Activated CD4-positive, alpha-beta T cell treated with anti-CD3 and anti-CD28 coated beads for 36 hours (primary cell): ENCODE results near the gene NTNG1. TPM values are rescaled to one million over a fixed set of nuclear protein-coding genes. Genes with fewer than 3 reads are reported as not detected.
A peak's percentile ranks its signal among the peaks of the same experiment; 100 is the strongest.

Source experiments
- ATAC-seq: fragments of 200-7000 bp; cut with Tn5 transposase; one replicate; pipeline ENCODE4 v1.10.0; 2021; ENCODE audit warnings: mild to moderate bottlenecking, moderate library complexity
- CTCF ChIA-PET: fragments of 350-600 bp; sonication (Branson Sonifier 250); formaldehyde crosslinking; loops from one replicate; lab custom pipeline; 2021; ENCODE audit warnings: antibody characterized with exemption; lab: Charles Lee
- POLR2A ChIA-PET: fragments of 350-600 bp; sonication (Branson Sonifier 250); formaldehyde crosslinking; loops from one replicate; lab custom pipeline; 2021; ENCODE audit warnings: antibody characterized with exemption, inconsistent platforms; lab: Charles Lee
- DNase-seq: peaks from one replicate; pipeline ENCODE4 v3.0.0-alpha.2; 2020
- H3K27ac Mint-ChIP-seq: one replicate; pipeline ENCODE4 v1.8.0; 2021; ENCODE audit warnings: mixed read lengths
- H3K27me3 Mint-ChIP-seq: one replicate; pipeline ENCODE4 v1.8.0; 2021; ENCODE audit warnings: mixed read lengths
- H3K36me3 Mint-ChIP-seq: one replicate; pipeline ENCODE4 v1.8.0; 2021; ENCODE audit warnings: low read depth, mixed read lengths
- H3K4me1 Mint-ChIP-seq: one replicate; pipeline ENCODE4 v1.8.0; 2021; ENCODE audit warnings: mixed read lengths
- H3K4me3 Mint-ChIP-seq: one replicate; pipeline ENCODE4 v1.8.0; 2021; ENCODE audit warnings: mild to moderate bottlenecking, moderate library complexity, mixed read lengths
- H3K9me3 Mint-ChIP-seq: one replicate; pipeline ENCODE4 v1.8.0; 2021; ENCODE audit warnings: low read depth, mixed read lengths
- intact Hi-C, 2 experiments: fragments of 100-400 bp; cut with DNase I in 1 of 2; cut with micrococcal nuclease in 1 of 2; formaldehyde crosslinking; loops; one replicate each; pipeline versions ENCODE4 v1.14.2 to v1.15.1; 2022 to 2024; cut with DNase I, micrococcal nuclease
- total RNA-seq, 2 experiments: library from RNA; stranded (reverse); gene quantifications; one replicate each; pipeline ENCODE4 v1.2.3, GENCODE V29; 2021

NTNG1 gene
- total RNA-seq, 2 experiments from 2014 or later = 0.28 TPM; not detected in 1

- intact Hi-C loops = no loop called here
- CTCF ChIA-PET = no interaction called here
- no peak overlapping the region for H3K4me3 Mint-ChIP-seq
- H3K27ac Mint-ChIP-seq = no peak overlapping the region
- H3K27me3 Mint-ChIP-seq = peaks cover 2% of the 10 kb centered on the region
- ATAC-seq (no peak), DNase-seq (no peak)
- H3K9me3 Mint-ChIP-seq = no peaks in the 10 kb centered on the region
- H3K4me1 Mint-ChIP-seq = no peaks in the 10 kb centered on the region
- no peaks in the 10 kb centered on the region for H3K36me3 Mint-ChIP-seq
- POLR2A ChIA-PET = no interaction called here
Measured at GRCh38 chr1:107413951-107414350, 273.1 kb downstream of the NTNG1 start.

DNA sequence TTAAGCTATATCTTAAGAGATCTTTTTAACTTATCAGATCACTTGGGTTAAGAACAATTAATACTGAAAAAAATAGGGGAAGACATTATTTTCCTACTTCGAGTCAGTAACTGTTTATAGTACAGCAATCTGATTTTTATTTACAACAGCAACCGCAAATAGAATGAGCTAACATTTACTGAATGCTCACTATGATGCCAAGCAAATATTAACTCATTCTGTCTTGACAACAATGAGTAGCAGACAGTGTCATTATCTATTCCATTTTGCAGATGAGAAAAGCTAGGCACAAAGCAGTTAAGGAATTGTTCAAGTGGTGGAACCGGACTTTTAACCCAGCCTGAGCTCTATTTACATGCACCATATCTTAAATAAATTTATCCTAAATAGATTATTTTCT, 273.7 kb downstream of the NTNG1 start:
- intact Hi-C loops = no loop called here
- H3K4me3 Mint-ChIP-seq = no peak overlapping the region
- CTCF ChIA-PET = no interaction called here
- H3K36me3 Mint-ChIP-seq = no peaks in the 10 kb centered on the region
- H3K27me3 Mint-ChIP-seq = peaks cover 2% of the 10 kb centered on the region
- POLR2A ChIA-PET = no interaction called here
- H3K27ac Mint-ChIP-seq = no peak overlapping the region
- no peak for DNase-seq
- H3K4me1 Mint-ChIP-seq = no peaks in the 10 kb centered on the region
- ATAC-seq = no peak
- no peaks in the 10 kb centered on the region for H3K9me3 Mint-ChIP-seq

DNA sequence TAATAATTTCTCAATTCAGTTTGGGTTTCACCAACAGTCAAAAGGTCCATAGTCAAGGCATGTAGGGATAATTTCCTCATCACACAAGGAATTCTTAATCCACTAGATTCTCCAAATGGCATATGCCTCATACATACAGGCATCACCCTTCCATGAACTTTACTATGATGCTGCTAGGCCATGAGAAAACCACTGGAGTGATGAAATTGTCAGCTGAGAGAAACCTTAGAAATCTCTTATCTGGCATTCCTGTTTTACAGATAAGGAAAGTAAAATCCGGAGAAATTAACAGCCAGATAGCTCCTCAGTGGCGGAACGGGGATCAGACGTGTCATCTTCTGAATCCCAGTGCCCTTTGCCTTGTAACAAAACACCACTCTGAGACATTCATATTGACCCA, 274.4 kb downstream of the NTNG1 start:
- ChIA-PET CTCF (no interaction called here), POLR2A (no interaction called here)
- peaks cover 2% of the 10 kb centered on the region for H3K27me3 Mint-ChIP-seq
- ATAC-seq (no peak), DNase-seq (no peak)
- H3K9me3 Mint-ChIP-seq = no peaks in the 10 kb centered on the region
- H3K27ac Mint-ChIP-seq = no peak overlapping the region
- H3K4me3 Mint-ChIP-seq = no peak overlapping the region
- intact Hi-C loops = no loop called here
- no peaks in the 10 kb centered on the region for H3K4me1 Mint-ChIP-seq
- H3K36me3 Mint-ChIP-seq = no peaks in the 10 kb centered on the region

DNA sequence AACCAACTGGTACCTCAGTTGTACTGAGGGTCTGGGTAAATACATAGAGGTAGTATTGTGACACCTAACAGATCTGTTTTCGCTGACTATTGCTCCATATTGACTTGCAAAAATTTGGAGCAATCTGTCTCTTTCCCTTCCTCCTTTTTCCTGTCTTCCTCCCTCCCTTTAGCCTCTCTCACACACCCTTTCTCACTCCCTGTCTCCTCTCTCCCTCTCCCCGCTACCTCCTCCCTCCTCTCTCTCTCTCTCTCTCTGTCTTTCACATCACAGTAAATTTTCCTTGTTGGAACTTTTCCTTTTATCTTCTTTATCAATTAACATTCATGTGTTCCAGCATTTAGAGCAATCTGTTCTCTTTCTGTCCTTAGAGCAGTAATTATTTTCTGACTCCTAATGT, 278.2 kb downstream of the NTNG1 start:
- ATAC-seq = no peak
- Mint-ChIP-seq H3K4me1 (no peaks in the 10 kb centered on the region), H3K27me3 (peaks cover 4% of the 10 kb centered on the region), H3K27ac (no peak overlapping the region), H3K9me3 (no peaks in the 10 kb centered on the region), H3K36me3 (no peaks in the 10 kb centered on the region), H3K4me3 (no peak overlapping the region)
- DNase-seq = no peak
- intact Hi-C loops = no loop called here
- ChIA-PET CTCF (no interaction called here), POLR2A (no interaction called here)

DNA sequence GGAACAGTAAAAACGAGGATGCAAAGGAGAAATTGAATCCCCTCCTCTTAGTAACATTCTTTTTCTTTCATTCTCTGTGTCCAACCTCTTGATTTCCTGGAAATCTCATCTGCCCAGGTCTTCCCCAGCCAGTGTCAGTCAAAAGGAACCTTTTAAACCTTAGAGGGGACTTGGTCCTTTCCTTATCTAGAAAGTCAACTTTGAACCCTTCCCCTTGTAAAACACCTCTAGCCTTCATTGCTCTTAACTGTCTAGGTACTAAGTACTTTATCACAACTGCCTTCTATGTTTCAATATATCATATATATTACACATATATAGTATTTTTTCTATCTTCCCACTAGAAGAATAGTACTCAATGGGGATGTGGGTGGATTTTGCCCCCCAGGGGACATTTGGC, 282.1 kb downstream of the NTNG1 start:
- H3K27me3 Mint-ChIP-seq = peaks cover 2% of the 10 kb centered on the region

DNA sequence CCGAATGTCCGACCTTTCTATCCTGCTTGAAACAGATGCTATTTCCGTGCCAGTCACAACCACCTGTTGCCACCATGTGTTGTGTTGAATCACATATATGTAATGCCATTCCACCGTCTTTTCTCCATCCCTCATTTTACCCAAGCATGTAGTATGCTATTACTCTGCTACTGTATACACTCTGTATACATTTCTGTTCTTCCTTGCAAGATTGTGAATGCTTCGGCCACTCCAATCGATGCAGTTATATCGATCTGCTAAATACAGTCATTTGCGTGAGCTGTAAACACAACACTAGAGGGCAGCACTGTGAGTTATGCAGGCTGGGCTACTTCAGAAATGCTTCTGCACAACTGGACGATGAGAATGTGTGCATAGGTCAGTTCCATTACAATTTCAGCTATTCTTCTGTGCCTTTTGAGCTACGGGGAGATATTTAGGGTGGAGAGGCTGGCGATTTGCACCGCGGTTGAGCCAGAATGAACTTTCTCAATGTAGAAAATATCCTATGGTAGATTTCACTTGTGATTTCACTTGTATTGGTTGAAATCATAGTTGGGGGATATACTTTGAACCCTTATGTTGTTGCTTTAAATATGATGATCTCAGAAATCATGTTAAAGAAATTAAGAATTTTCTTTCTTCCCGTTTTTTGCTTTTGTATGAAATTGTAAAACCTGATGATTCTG, 289.8 kb downstream of the NTNG1 start:
- H3K4me3 Mint-ChIP-seq = no peak overlapping the region
- no peak overlapping the region for H3K27ac Mint-ChIP-seq
- POLR2A ChIA-PET = no interaction called here
- ATAC-seq (no peak), DNase-seq (peak; percentile 48)
- H3K36me3 Mint-ChIP-seq = no peaks in the 10 kb centered on the region
- intact Hi-C loops = loop anchor here (1.0 to 5.0 kb wide), 4 partner anchors 97 to 320 kb away; no protein-coding TSS in a partner anchor
- H3K27me3 Mint-ChIP-seq = peaks cover 5% of the 10 kb centered on the region
- no peaks in the 10 kb centered on the region for H3K4me1 Mint-ChIP-seq
- H3K9me3 Mint-ChIP-seq = no peaks in the 10 kb centered on the region
- CTCF ChIA-PET = interaction anchor here (0.6 to 3.1 kb wide), 5 partner anchors 13 to 331 kb away, joined by 3 to 16 read pairs (median 3); no protein-coding TSS in a partner anchor

More for the DNA sequence above, 282.1 kb downstream of the NTNG1 start:
- no peaks in the 10 kb centered on the region for H3K9me3 Mint-ChIP-seq
- ChIA-PET CTCF (no interaction called here), POLR2A (no interaction called here)
- no peak for ATAC-seq
- H3K36me3 Mint-ChIP-seq = no peaks in the 10 kb centered on the region
- DNase-seq = no peak
- no peaks in the 10 kb centered on the region for H3K4me1 Mint-ChIP-seq
- no peak overlapping the region for H3K4me3 Mint-ChIP-seq
- intact Hi-C loops = no loop called here
- no peak overlapping the region for H3K27ac Mint-ChIP-seq

DNA sequence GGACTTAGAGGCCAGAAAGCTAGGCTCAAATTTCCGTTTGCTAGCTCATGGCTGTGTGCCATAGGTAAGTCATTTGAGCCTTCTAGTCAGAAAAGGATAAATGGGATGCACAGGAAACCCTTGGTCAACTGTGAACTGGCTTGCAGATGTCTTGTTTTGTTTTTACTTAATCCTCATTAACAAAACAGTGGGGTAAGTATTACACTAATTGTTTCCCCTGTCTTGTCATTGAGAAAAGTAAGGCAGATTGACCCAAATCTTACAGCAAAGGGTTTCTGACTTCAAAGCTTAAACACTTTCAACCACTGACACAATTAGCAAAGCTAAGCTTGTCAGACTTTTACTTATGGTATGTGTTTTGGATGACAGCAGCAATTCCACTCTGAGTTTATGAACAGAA, 291.3 kb downstream of the NTNG1 start:
- Mint-ChIP-seq H3K4me3 (no peak overlapping the region), H3K27ac (no peak overlapping the region), H3K36me3 (no peaks in the 10 kb centered on the region), H3K4me1 (no peaks in the 10 kb centered on the region), H3K27me3 (peaks cover 5% of the 10 kb centered on the region), H3K9me3 (no peaks in the 10 kb centered on the region)
- CTCF ChIA-PET = interaction anchor here (0.6 to 3.1 kb wide), 5 partner anchors 31 to 871 kb away, joined by 3 to 16 read pairs (median 4); no protein-coding TSS in a partner anchor
- intact Hi-C loops = loop anchor here in 1 of 2 experiments (5.0 kb wide), 1 partner anchor 95 kb away; no protein-coding TSS in a partner anchor
- ATAC-seq (no peak), DNase-seq (no peak)
- POLR2A ChIA-PET = interaction anchor here (0.5 kb wide), 1 partner anchor 108 kb away, joined by 7 read pairs; no protein-coding TSS in a partner anchor

DNA sequence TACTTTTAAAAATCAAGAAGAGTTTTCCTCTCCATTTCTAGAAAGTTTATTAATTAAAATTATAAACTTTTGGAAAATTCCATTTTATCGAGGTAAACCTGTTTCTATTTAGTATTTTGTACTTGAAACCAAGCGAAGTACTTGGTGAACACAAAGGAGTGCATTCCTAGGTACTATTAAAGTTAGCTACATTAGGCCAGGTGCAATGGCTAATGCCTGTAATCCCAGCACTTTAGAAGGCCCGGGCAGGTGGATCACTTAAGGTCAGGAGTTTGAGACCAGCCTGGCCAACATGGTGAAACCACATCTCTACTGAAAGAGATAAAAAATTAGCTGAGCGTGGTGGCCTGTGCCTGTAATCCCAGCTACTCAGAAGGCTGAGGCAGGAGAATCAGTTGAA, 292.2 kb downstream of the NTNG1 start:
- H3K27me3 Mint-ChIP-seq = peaks cover 5% of the 10 kb centered on the region
- no peak overlapping the region for H3K27ac Mint-ChIP-seq
- no peaks in the 10 kb centered on the region for H3K9me3 Mint-ChIP-seq
- H3K4me3 Mint-ChIP-seq = no peak overlapping the region
- ChIA-PET CTCF (interaction anchor here (0.7 kb wide), 1 partner anchor 96 kb away, joined by 3 read pairs; no protein-coding TSS in a partner anchor), POLR2A (no interaction called here)
- no peaks in the 10 kb centered on the region for H3K4me1 Mint-ChIP-seq
- intact Hi-C loops = loop anchor here in 1 of 2 experiments (5.0 kb wide), 1 partner anchor 94 kb away; no protein-coding TSS in a partner anchor
- no peak for ATAC-seq
- no peak for DNase-seq
- no peaks in the 10 kb centered on the region for H3K36me3 Mint-ChIP-seq

GRCh38 chr1:107433635-107434360, 293.0 kb downstream of the NTNG1 start:
- CTCF ChIA-PET = interaction anchor here (0.7 kb wide), 1 partner anchor 96 kb away, joined by 3 read pairs; no protein-coding TSS in a partner anchor
- ATAC-seq = no peak

DNA sequence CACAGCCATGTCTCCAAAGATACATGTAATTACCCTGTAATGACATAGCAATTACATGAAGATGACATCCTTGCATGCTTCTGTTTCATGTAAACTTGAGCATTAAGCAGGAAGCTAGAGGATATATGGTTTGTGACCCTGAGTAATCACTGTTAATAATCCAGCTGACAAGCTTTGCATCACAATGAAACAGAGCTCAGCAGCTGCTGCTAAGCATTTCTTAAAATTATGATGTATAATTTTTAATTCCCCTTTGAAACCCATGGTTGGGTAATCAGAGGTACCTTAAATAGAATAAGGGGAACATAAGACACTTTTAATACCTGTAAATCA, 293.5 kb downstream of the NTNG1 start:
- H3K4me1 Mint-ChIP-seq = no peaks in the 10 kb centered on the region
- intact Hi-C loops = loop anchor here in 1 of 2 experiments (5.0 kb wide), 1 partner anchor 93 kb away; no protein-coding TSS in a partner anchor

More at GRCh38 chr1:107433635-107434360, 293.0 kb downstream of the NTNG1 start:
- intact Hi-C loops = loop anchor here in 1 of 2 experiments (5.0 kb wide), 1 partner anchor 94 kb away; no protein-coding TSS in a partner anchor
- Mint-ChIP-seq H3K4me3 (no peak overlapping the region), H3K4me1 (no peaks in the 10 kb centered on the region), H3K9me3 (no peaks in the 10 kb centered on the region), H3K27me3 (peaks cover 5% of the 10 kb centered on the region), H3K27ac (no peak overlapping the region), H3K36me3 (no peaks in the 10 kb centered on the region)
- no peak for DNase-seq
- POLR2A ChIA-PET = no interaction called here

GRCh38 chr1:107436552-107437241, 295.9 kb downstream of the NTNG1 start:
- Mint-ChIP-seq H3K4me3 (no peak overlapping the region), H3K36me3 (no peaks in the 10 kb centered on the region), H3K9me3 (no peaks in the 10 kb centered on the region), H3K4me1 (no peaks in the 10 kb centered on the region), H3K27ac (no peak overlapping the region), H3K27me3 (peaks cover 2% of the 10 kb centered on the region)
- ChIA-PET POLR2A (no interaction called here), CTCF (interaction anchor here (0.7 to 1.2 kb wide), 3 partner anchors 10 to 126 kb away, joined by 3 to 4 read pairs (median 3); no protein-coding TSS in a partner anchor)
- no peak for DNase-seq
- intact Hi-C loops = no loop called here
- ATAC-seq = no peak

More for the DNA sequence above, 293.5 kb downstream of the NTNG1 start:
- ChIA-PET CTCF (no interaction called here), POLR2A (no interaction called here)
- no peaks in the 10 kb centered on the region for H3K36me3 Mint-ChIP-seq
- DNase-seq (no peak), ATAC-seq (no peak)
- H3K27me3 Mint-ChIP-seq = peaks cover 8% of the 10 kb centered on the region
- no peaks in the 10 kb centered on the region for H3K9me3 Mint-ChIP-seq
- no peak overlapping the region for H3K4me3 Mint-ChIP-seq
- H3K27ac Mint-ChIP-seq = no peak overlapping the region
